Endodermal cell (in vitro differentiated cells): ENCODE measurements around the gene ZNF385A. TPM values are rescaled to one million over a fixed set of nuclear protein-coding genes. Genes with fewer than 3 reads are reported as not detected.

Source experiments
- DNase-seq: peaks from one replicate; pipeline ENCODE4 v3.0.0-alpha.2; 2017
- H3K27ac ChIP-seq: 2 replicates; pipeline ENCODE4 v1.5.1; 2013; ENCODE audit warnings: mild to moderate bottlenecking, low read depth, low read length, moderate library complexity
- H3K27me3 ChIP-seq: 2 replicates; pipeline ENCODE4 v1.6.1; 2013; ENCODE audit warnings: mild to moderate bottlenecking, low read length, moderate library complexity; ENCODE audit not compliant: insufficient read depth, control insufficient read depth, poor library complexity, severe bottlenecking
- H3K36me3 ChIP-seq: 2 replicates; pipeline ENCODE4 v1.7.0; 2013; ENCODE audit warnings: mild to moderate bottlenecking, low read length, moderate library complexity; ENCODE audit not compliant: control insufficient read depth, insufficient read depth
- H3K4me1 ChIP-seq: one replicate; pipeline ENCODE4 v1.7.0; 2013; ENCODE audit warnings: low read length; ENCODE audit not compliant: control insufficient read depth, insufficient read depth
- H3K4me3 ChIP-seq: 2 replicates; pipeline ENCODE4 v1.5.1; 2013; ENCODE audit warnings: mild to moderate bottlenecking, low read length, moderate library complexity
- H3K9ac ChIP-seq: 2 replicates; pipeline ENCODE4 v1.6.1; 2013; ENCODE audit warnings: mild to moderate bottlenecking, low read length, moderate library complexity; ENCODE audit not compliant: poor library complexity, severe bottlenecking; ENCODE audit errors: extremely low read depth
- H3K9me3 ChIP-seq: 2 replicates; pipeline ENCODE4 v1.6.1; 2013; ENCODE audit warnings: mild to moderate bottlenecking, low read length, moderate library complexity; ENCODE audit not compliant: control insufficient read depth
- H3K27ac Mint-ChIP-seq: 2 replicates; pipeline ENCODE4 v1.8.0; 2020; ENCODE audit warnings: mixed read lengths
- H3K27me3 Mint-ChIP-seq: 2 replicates; pipeline ENCODE4 v1.8.0; 2021; ENCODE audit warnings: mild to moderate bottlenecking, mixed read lengths; ENCODE audit not compliant: insufficient read depth
- H3K36me3 Mint-ChIP-seq: 2 replicates; pipeline ENCODE4 v1.8.0; 2020; ENCODE audit warnings: low read depth, mixed read lengths
- H3K4me1 Mint-ChIP-seq: 2 replicates; pipeline ENCODE4 v1.8.0; 2020; ENCODE audit warnings: mixed read lengths
- H3K4me3 Mint-ChIP-seq: 2 replicates; pipeline ENCODE4 v1.8.0; 2020; ENCODE audit warnings: mild to moderate bottlenecking, moderate library complexity, mixed read lengths
- H3K9me3 Mint-ChIP-seq: 2 replicates; pipeline ENCODE4 v1.8.0; 2020; ENCODE audit warnings: mild to moderate bottlenecking, mixed read lengths
- CTCF ChIP-seq: fragments of 200-600 bp; sonication (generic); conservative IDR thresholded peaks from 2 replicates; pipeline ENCODE4 v1.5.0; 2021; ENCODE audit warnings: antibody characterized with exemption, mild to moderate bottlenecking
- WGBS, 2 experiments: methylation state at CpG; one replicate each; pipeline versions ENCODE4 v1.1.5 to v1.1.7; 2013; ENCODE audit warnings: missing lambda C conversion rate in 2 of 2, mixed read lengths in 1 of 2; ENCODE audit not compliant: insufficient coverage in 1 of 2, insufficient read length in 1 of 2; 5-methylcytosine and 5-hydroxymethylcytosine counted together
- total RNA-seq, 2 donors: library from RNA; stranded (reverse); fragmentation: NEBNext Ultra II Directional in 1 of 2; extraction: Animal tissue kit (Norgen Biotek cat#: 25700) in 1 of 2; gene quantifications; 2 replicates in 1 of 2; 3 replicates in 1 of 2; pipeline ENCODE4 v1.2.1, GENCODE V29; 2021

The ZNF385A gene
- total RNA-seq, 2 donors from 2014 or later: 10.5 to 16.3 TPM

GRCh38 chr12:54393207-54393609 lies 8.7 kb upstream of the ZNF385A start:
- peaks cover 49% of the 10 kb centered on the region for H3K36me3 Mint-ChIP-seq
- Histone ChIP-seq H3K36me3 (peaks cover 46% of the 10 kb centered on the region), H3K27ac (peak overlapping the region; percentile 75), H3K27me3 (no peaks in the 10 kb centered on the region), H3K9me3 (no peaks in the 10 kb centered on the region), H3K9ac (no peak overlapping the region), H3K4me1 (peaks cover 5% of the 10 kb centered on the region), H3K4me3 (no peak overlapping the region)
- peaks cover 18% of the 10 kb centered on the region for H3K27me3 Mint-ChIP-seq
- no peak for DNase-seq
- H3K4me1 Mint-ChIP-seq: peaks cover 30% of the 10 kb centered on the region
- no peak for TF ChIP-seq CTCF
- no peak overlapping the region for H3K27ac Mint-ChIP-seq
- H3K4me3 Mint-ChIP-seq: no peak overlapping the region
- H3K9me3 Mint-ChIP-seq: no peaks in the 10 kb centered on the region
- WGBS, 2 experiments: 94 to 100% methylated on average over 1 to 6 of the region's 6 CpGs

- H3K4me1 Mint-ChIP-seq: peaks cover 35% of the 10 kb centered on the region
- peak overlapping the region; percentile 75 for H3K27ac ChIP-seq
- 89 to 92% methylated on average over 8 of the region's 8 CpGs for WGBS, 2 experiments
- H3K27me3 ChIP-seq: no peaks in the 10 kb centered on the region
- H3K4me3 ChIP-seq: no peak overlapping the region
- H3K27me3 Mint-ChIP-seq: peaks cover 18% of the 10 kb centered on the region
- peaks cover 6% of the 10 kb centered on the region for H3K4me1 ChIP-seq
- no peaks in the 10 kb centered on the region for H3K9me3 Mint-ChIP-seq
- no peaks in the 10 kb centered on the region for H3K9me3 ChIP-seq
- TF ChIP-seq CTCF: no peak
- DNase-seq: no peak
- no peak overlapping the region for H3K9ac ChIP-seq
- peaks cover 44% of the 10 kb centered on the region for H3K36me3 Mint-ChIP-seq
- H3K4me3 Mint-ChIP-seq: no peak overlapping the region
- H3K27ac Mint-ChIP-seq: no peak overlapping the region
- peaks cover 41% of the 10 kb centered on the region for H3K36me3 ChIP-seq
Observed at GRCh38 chr12:54392485-54393206, 8.1 kb upstream of the ZNF385A start.

GRCh38 chr12:54390668-54391551 lies 6.4 kb upstream of the ZNF385A start:
- Mint-ChIP-seq H3K27ac (no peak overlapping the region), H3K4me1 (peaks cover 49% of the 10 kb centered on the region), H3K9me3 (no peaks in the 10 kb centered on the region), H3K36me3 (peaks cover 27% of the 10 kb centered on the region), H3K4me3 (peak overlapping the region; percentile 72), H3K27me3 (peaks cover 18% of the 10 kb centered on the region)
- H3K4me1 ChIP-seq: peaks cover 12% of the 10 kb centered on the region
- peak; percentile 96 for DNase-seq
- no peaks in the 10 kb centered on the region for H3K9me3 ChIP-seq
- H3K4me3 ChIP-seq: peak overlapping the region; percentile 83
- no peaks in the 10 kb centered on the region for H3K27me3 ChIP-seq
- H3K9ac ChIP-seq: no peak overlapping the region
- peaks cover 23% of the 10 kb centered on the region for H3K36me3 ChIP-seq
- TF ChIP-seq CTCF: peak; percentile 60
- H3K27ac ChIP-seq: peak overlapping the region; percentile 37
- 2 to 3% methylated on average over 12 to 46 of the region's 51 CpGs for WGBS, 2 experiments
